ENCODE measurements around the gene ARID1B. TPM values are rescaled to one million over a fixed set of nuclear protein-coding genes. Genes with fewer than 3 reads are reported as not detected.

ARID1B gene
- total and polyA plus RNA-seq, 7 donors, result 8.1 to 61.1 (median 53.1) TPM

GRCh38 chr6:156992020-156992804 is 215.0 kb downstream of the ARID1B start:
- Histone ChIP-seq H3K27me3 (ENCODE audit: insufficient read depth in 3 of 3, low read length in 2 of 3) (no peaks in the 10 kb centered on the region), H3K27ac (peak overlapping the region; percentile 75), H3K4me3 (no peak overlapping the region), H3K36me3 (ENCODE audit: insufficient read depth in 1 of 2, low read depth in 1 of 2) (no peaks in the 10 kb centered on the region), H3K9me3 (no peaks in the 10 kb centered on the region), H3K4me1 (peaks cover 67% of the 10 kb centered on the region)
- intact Hi-C loops (cut with DNase I), result no loop called here
- ATAC-seq (peak in 2 of 4 donors; percentile 28 to 35), DNase-seq (no peak)
- 40 to 62% (median 44%) methylated on average over 13 of the region's 13 CpGs for whole genome bisulfite sequencing, 3 donors
- TF ChIP-seq, protein P1, sequence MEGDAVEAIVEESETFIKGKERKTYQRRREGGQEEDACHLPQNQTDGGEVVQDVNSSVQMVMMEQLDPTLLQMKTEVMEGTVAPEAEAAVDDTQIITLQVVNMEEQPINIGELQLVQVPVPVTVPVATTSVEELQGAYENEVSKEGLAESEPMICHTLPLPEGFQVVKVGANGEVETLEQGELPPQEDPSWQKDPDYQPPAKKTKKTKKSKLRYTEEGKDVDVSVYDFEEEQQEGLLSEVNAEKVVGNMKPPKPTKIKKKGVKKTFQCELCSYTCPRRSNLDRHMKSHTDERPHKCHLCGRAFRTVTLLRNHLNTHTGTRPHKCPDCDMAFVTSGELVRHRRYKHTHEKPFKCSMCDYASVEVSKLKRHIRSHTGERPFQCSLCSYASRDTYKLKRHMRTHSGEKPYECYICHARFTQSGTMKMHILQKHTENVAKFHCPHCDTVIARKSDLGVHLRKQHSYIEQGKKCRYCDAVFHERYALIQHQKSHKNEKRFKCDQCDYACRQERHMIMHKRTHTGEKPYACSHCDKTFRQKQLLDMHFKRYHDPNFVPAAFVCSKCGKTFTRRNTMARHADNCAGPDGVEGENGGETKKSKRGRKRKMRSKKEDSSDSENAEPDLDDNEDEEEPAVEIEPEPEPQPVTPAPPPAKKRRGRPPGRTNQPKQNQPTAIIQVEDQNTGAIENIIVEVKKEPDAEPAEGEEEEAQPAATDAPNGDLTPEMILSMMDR (IDR thresholded peaks at IDR 0.05), result no peak

GRCh38 chr6:156993713-156994112 is 216.5 kb downstream of the ARID1B start:
- no peaks in the 10 kb centered on the region for H3K36me3 ChIP-seq (ENCODE audit: insufficient read depth in 1 of 2, low read depth in 1 of 2)
- H3K9me3 ChIP-seq, result no peaks in the 10 kb centered on the region
- WGBS, 3 donors, result 75 to 83% (median 77%) methylated on average over 2 of the region's 2 CpGs
- H3K4me1 ChIP-seq, result peaks cover 56% of the 10 kb centered on the region
- ATAC-seq, result no peak
- TF ChIP-seq, protein P1 (IDR thresholded peaks at IDR 0.05), result no peak
- H3K4me3 ChIP-seq, result no peak overlapping the region
- H3K27me3 ChIP-seq (ENCODE audit: insufficient read depth in 3 of 3, low read length in 2 of 3), result no peaks in the 10 kb centered on the region
- intact Hi-C loops (cut with DNase I), result no loop called here
- no peak for DNase-seq
- peak overlapping the region; percentile 75 for H3K27ac ChIP-seq

GRCh38 chr6:156994215-156995076 is 217.3 kb downstream of the ARID1B start:
- Histone ChIP-seq H3K4me3 (peak overlapping the region; percentile 6), H3K27ac (peak overlapping the region; percentile 75), H3K27me3 (ENCODE audit: insufficient read depth in 3 of 3, low read length in 2 of 3) (no peaks in the 10 kb centered on the region), H3K36me3 (ENCODE audit: insufficient read depth in 1 of 2, low read depth in 1 of 2) (no peaks in the 10 kb centered on the region), H3K9me3 (no peaks in the 10 kb centered on the region), H3K4me1 (peaks cover 57% of the 10 kb centered on the region)
- WGBS, 3 donors, result 33 to 59% (median 51%) methylated on average over 13 of the region's 13 CpGs
- DNase-seq, result peak; percentile 39 to 79
- intact Hi-C loops (cut with DNase I), result no loop called here
- TF ChIP-seq, protein P1 (IDR thresholded peaks at IDR 0.05), result no peak
- ATAC-seq, result peak; percentile 86 to 95 (median 92)

- peaks cover 64% of the 10 kb centered on the region for H3K4me1 ChIP-seq
- H3K27ac ChIP-seq, result peak overlapping the region; percentile 75
- 53 to 73% (median 66%) methylated on average over 5 of the region's 5 CpGs for WGBS, 3 donors
- no peaks in the 10 kb centered on the region for H3K36me3 ChIP-seq (ENCODE audit: insufficient read depth in 1 of 2, low read depth in 1 of 2)
- ATAC-seq, result peak; percentile 38 to 56 (median 43)
- DNase-seq, result no peak
- TF ChIP-seq, protein P1 (IDR thresholded peaks at IDR 0.05), result no peak
- H3K4me3 ChIP-seq, result no peak overlapping the region
- intact Hi-C loops (cut with DNase I), result no loop called here
- no peaks in the 10 kb centered on the region for H3K27me3 ChIP-seq (ENCODE audit: insufficient read depth in 3 of 3, low read length in 2 of 3)
- no peaks in the 10 kb centered on the region for H3K9me3 ChIP-seq
Measured at GRCh38 chr6:156995502-156995901, 218.3 kb downstream of the ARID1B start.
